WERI-Rb-1 (cell line): Measurements from ENCODE around the gene CCK.
A peak's percentile ranks its signal among the peaks of the same experiment; 100 is the strongest.

Source experiments
- DNase-seq: peaks from one replicate; pipeline ENCODE4 v3.0.0-alpha.2; 2020
- H3K27ac ChIP-seq: fragments of 250-450 bp; sonication (Bioruptor Pico); 2 replicates; pipeline ENCODE4 v1.5.1; 2020; ENCODE audit warnings: mild to moderate bottlenecking, moderate library complexity
- H3K27me3 ChIP-seq: fragments of 250-450 bp; sonication (Bioruptor Pico); 2 replicates; pipeline ENCODE4 v1.5.1; 2021; ENCODE audit warnings: mild to moderate bottlenecking, low read depth, moderate library complexity; ENCODE audit not compliant: insufficient read depth, severe bottlenecking
- H3K36me3 ChIP-seq: fragments of 250-450 bp; sonication (Bioruptor Pico); 2 replicates; pipeline ENCODE4 v1.5.1; 2020; ENCODE audit warnings: mild to moderate bottlenecking, moderate library complexity
- H3K4me3 ChIP-seq: 2 replicates; pipeline ENCODE4 v1.5.1; 2011; ENCODE audit warnings: low read depth, mild to moderate bottlenecking, control low read depth, low read length
- H3K9me3 ChIP-seq: fragments of 250-450 bp; sonication (Bioruptor Pico); 2 replicates; pipeline ENCODE4 v1.5.1; 2021; ENCODE audit warnings: mild to moderate bottlenecking, moderate library complexity; ENCODE audit not compliant: severe bottlenecking
- TF ChIP-seq, protein P1 (sequence below): IDR thresholded peaks from 2 replicates; pipeline ENCODE4 v1.5.1; 2011; ENCODE audit warnings: low read depth, mild to moderate bottlenecking, control low read depth, inconsistent platforms, low read length

Gene CCK

DNA sequence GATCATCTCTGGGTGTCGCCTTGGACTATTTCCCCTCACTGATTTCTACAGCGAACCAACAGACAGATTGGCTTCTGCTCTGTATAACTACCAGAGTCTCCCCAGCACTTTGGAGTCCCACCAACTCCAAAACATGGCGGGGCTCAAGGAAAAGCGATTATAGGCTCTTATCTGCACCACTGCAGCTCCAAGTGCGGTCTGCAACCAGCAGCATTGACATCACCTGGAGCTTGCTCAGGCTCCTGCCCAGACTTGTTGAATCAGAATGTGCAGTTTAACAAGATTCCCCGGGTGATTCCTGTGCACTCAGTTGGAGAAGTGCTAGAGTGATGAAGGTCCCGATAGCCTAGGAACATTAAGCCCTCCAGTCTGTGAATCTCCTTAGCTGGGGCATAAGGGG is 9.0 kb downstream of the CCK start:
- Histone ChIP-seq H3K27me3 (no peaks in the 10 kb centered on the region), H3K4me3 (no peak overlapping the region), H3K36me3 (no peaks in the 10 kb centered on the region), H3K9me3 (no peaks in the 10 kb centered on the region), H3K27ac (no peak overlapping the region)
- TF ChIP-seq, protein P1, sequence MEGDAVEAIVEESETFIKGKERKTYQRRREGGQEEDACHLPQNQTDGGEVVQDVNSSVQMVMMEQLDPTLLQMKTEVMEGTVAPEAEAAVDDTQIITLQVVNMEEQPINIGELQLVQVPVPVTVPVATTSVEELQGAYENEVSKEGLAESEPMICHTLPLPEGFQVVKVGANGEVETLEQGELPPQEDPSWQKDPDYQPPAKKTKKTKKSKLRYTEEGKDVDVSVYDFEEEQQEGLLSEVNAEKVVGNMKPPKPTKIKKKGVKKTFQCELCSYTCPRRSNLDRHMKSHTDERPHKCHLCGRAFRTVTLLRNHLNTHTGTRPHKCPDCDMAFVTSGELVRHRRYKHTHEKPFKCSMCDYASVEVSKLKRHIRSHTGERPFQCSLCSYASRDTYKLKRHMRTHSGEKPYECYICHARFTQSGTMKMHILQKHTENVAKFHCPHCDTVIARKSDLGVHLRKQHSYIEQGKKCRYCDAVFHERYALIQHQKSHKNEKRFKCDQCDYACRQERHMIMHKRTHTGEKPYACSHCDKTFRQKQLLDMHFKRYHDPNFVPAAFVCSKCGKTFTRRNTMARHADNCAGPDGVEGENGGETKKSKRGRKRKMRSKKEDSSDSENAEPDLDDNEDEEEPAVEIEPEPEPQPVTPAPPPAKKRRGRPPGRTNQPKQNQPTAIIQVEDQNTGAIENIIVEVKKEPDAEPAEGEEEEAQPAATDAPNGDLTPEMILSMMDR, result no peak
- no peak for DNase-seq

DNA sequence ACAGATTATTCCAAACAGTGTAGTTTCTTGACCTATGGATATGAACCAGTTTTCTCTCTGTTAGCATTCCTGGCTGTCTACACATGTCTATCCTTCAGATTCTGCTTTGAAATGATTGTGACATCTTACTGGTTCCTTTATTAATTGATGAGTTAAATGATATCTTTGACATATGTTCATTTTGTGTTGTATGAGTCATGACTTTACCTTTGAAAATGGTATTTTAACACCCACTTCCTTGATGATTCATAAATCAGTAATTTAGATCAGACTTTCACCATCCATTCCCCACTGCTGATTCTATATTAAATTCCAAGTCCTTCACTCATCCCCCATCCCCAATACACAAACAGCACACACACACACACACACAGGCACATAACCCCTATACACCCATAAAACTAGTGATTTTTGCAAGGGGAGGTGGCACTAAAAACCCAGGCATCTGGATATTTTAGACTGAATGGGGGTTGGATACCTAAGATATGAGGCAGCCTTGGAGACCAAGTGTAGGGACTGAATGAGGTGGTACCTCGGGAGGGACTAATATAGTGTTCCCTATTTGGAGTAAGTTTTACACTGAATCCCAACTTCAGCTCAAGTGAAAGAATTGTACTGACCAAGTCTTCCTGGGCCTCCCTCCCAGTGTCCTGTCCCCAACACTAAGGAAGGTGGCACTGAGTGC is 9.7 kb downstream of the CCK start:
- no peak overlapping the region for H3K27ac ChIP-seq
- H3K9me3 ChIP-seq, result no peaks in the 10 kb centered on the region
- DNase-seq, result no peak
- TF ChIP-seq, protein P1, result no peak
- no peaks in the 10 kb centered on the region for H3K36me3 ChIP-seq
- H3K4me3 ChIP-seq, result no peak overlapping the region
- H3K27me3 ChIP-seq, result no peaks in the 10 kb centered on the region

DNA sequence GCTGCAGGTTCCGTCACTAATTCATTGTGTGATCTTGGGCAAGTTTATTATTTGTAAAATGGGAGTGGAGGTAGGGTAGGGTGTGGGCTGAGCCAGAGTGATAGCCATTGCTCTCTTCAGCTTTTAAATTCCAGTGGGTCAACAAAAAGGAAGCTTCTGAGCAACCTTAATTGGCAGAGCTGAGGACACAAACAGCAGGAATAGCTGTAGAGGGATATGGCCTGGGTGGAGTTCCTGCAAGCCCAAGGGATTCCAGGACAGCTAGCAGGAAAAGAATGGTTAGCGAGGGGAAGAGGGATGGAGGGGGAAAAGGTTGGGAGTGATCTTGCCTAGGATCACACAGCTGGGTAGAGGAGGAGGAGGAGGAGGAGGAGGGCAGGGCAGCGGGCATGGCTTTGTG is 11.4 kb downstream of the CCK start:
- Histone ChIP-seq H3K4me3 (no peak overlapping the region), H3K27me3 (no peaks in the 10 kb centered on the region), H3K36me3 (no peaks in the 10 kb centered on the region), H3K9me3 (no peaks in the 10 kb centered on the region), H3K27ac (no peak overlapping the region)
- DNase-seq, result no peak
- TF ChIP-seq, protein P1, result no peak

DNA sequence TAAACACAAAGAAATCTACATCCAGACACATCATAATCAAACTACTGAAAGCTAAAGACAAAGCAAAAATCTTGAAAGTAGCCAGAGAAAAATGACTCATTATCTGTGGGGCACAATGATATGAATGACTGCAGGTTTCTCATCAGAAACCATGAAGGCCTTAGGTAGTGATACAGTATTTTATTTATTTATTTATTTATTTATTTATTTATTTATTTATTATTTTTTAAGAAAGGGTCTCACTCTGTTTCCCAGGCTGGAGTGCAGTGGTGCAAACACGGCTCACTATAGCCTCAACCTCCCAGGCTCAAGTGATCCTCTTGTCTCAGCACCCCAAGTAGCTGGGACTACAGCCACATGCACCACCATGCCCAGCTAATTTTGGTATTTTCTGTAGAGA is 15.2 kb downstream of the CCK start:
- Histone ChIP-seq H3K9me3 (no peaks in the 10 kb centered on the region), H3K36me3 (no peaks in the 10 kb centered on the region), H3K4me3 (no peak overlapping the region), H3K27ac (no peak overlapping the region), H3K27me3 (no peaks in the 10 kb centered on the region)
- DNase-seq, result no peak
- TF ChIP-seq, protein P1, result no peak

DNA sequence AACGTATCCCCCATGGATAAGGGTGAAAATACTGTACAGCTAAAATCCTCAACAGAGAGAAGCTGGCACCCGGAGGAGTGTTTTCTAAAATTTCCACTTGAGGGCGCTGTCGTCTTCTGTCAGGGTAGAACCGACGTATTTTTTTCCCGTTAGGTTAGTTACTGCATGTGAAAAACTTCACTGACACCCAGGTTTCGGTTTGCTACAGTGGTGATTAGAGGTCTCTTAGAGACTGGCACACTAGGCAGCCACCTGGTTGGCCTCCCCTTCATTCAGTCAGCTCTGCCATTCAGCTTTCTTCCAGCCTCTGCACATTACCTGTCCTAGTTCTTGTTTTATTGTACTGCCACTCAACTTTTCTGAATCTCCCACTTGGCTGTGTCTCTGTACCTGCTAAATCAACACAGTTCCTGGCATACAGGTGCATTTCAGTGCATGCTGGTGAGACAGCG is 18.4 kb downstream of the CCK start:
- DNase-seq, result peak; percentile 66
- no peak overlapping the region for H3K4me3 ChIP-seq
- no peaks in the 10 kb centered on the region for H3K27me3 ChIP-seq
- TF ChIP-seq, protein P1, result peak; percentile 64
- no peaks in the 10 kb centered on the region for H3K36me3 ChIP-seq
- H3K9me3 ChIP-seq, result no peaks in the 10 kb centered on the region
- H3K27ac ChIP-seq, result no peak overlapping the region

DNA sequence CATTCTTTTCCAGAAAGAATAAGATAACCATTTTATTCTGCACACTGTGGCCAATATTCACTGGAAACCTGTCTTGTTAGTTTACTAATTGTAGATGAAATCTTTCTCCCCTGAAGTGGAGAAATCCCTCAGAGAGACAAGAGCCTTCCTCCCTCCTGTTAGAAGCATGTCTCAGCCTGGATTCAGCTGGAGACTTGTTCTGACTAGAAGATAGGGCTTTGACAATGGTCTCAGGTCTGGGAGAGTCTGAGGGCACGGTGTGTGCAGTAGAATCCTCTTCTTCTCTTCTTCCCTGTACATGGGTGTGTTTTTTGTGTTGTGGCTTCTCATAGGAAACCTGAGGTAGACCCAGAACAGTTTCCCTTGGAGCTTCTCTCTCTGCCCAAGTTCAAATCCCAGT is 19.9 kb downstream of the CCK start:
- H3K27ac ChIP-seq, result no peak overlapping the region
- TF ChIP-seq, protein P1, result no peak

More for the DNA sequence above, 19.9 kb downstream of the CCK start:
- no peaks in the 10 kb centered on the region for H3K9me3 ChIP-seq
- no peak for DNase-seq
- no peaks in the 10 kb centered on the region for H3K27me3 ChIP-seq
- H3K36me3 ChIP-seq, result no peaks in the 10 kb centered on the region
- H3K4me3 ChIP-seq, result no peak overlapping the region
